ENCODE results near the gene OR6C6. TPM values are rescaled to one million over a fixed set of nuclear protein-coding genes. Genes with fewer than 3 reads are reported as not detected.

Gene OR6C6
- total RNA-seq, 1 donor from 2014 or later: not detected

- no peak for TF ChIP-seq CTCF (conservative IDR thresholded peaks at IDR 0.05)
- no peak overlapping the region for H3K27ac Mint-ChIP-seq
- H3K36me3 Mint-ChIP-seq: no peaks in the 10 kb centered on the region
- H3K9me3 Mint-ChIP-seq: no peaks in the 10 kb centered on the region
- peaks cover 3% of the 10 kb centered on the region for H3K27me3 Mint-ChIP-seq
- no peak for DNase-seq (ENCODE audit: extremely low spot score, unreplicated experiment)
- no peak overlapping the region for H3K4me3 Mint-ChIP-seq
- H3K4me1 Mint-ChIP-seq (ENCODE audit: unreplicated experiment): no peaks in the 10 kb centered on the region
Observed at GRCh38 chr12:55246159-55246558, 50.2 kb downstream of the OR6C6 start.

- no peak for TF ChIP-seq CTCF (conservative IDR thresholded peaks at IDR 0.05)
- DNase-seq (ENCODE audit: extremely low spot score, unreplicated experiment): no peak
- Mint-ChIP-seq H3K4me1 (ENCODE audit: unreplicated experiment) (no peaks in the 10 kb centered on the region), H3K36me3 (no peaks in the 10 kb centered on the region), H3K27ac (no peak within 1 kb of the TSS), H3K9me3 (no peaks in the 10 kb centered on the region), H3K4me3 (no peak within 1 kb of the TSS), H3K27me3 (peaks cover 3% of the 10 kb centered on the region)
Observed at GRCh38 chr12:55244309-55244708, 52.1 kb downstream of the OR6C6 start, which contains the start of gene OR6C74. OR6C74 (plus strand) TSS chr12:55244609; CDS start chr12:55247288, 2,679 bp downstream.

Other genes starting within 250 kb of the OR6C6 start
- gene OR9K2, start 170.2 kb downstream of the OR6C6 start, total RNA-seq (ENCODE audit: low replicate concordance): not detected in 2 replicates
- not detected in 2 replicates for gene OR10A7, start 75.5 kb downstream of the OR6C6 start, total RNA-seq (ENCODE audit: low replicate concordance)
- not detected in 2 replicates for gene OR6C74, start 52.0 kb downstream of the OR6C6 start, total RNA-seq (ENCODE audit: low replicate concordance)
- not detected in 2 replicates for gene OR6C1, start 17.8 kb upstream of the OR6C6 start, total RNA-seq (ENCODE audit: low replicate concordance)
- not detected in 2 replicates for gene OR6C3, start 34.2 kb upstream of the OR6C6 start, total RNA-seq (ENCODE audit: low replicate concordance)
- not detected in 2 replicates for gene OR6C75, start 66.4 kb upstream of the OR6C6 start, total RNA-seq (ENCODE audit: low replicate concordance)
- gene OR6C65, start 104.0 kb upstream of the OR6C6 start, total RNA-seq (ENCODE audit: low replicate concordance): not detected in 2 replicates
- not detected in 2 replicates for gene OR6C76, start 129.7 kb upstream of the OR6C6 start, total RNA-seq (ENCODE audit: low replicate concordance)
- not detected in 2 replicates for gene OR6C2, start 147.5 kb upstream of the OR6C6 start, total RNA-seq (ENCODE audit: low replicate concordance)
- not detected in 2 replicates for gene OR6C70, start 173.6 kb upstream of the OR6C6 start, total RNA-seq (ENCODE audit: low replicate concordance)
- gene OR6C68, start 195.8 kb upstream of the OR6C6 start, total RNA-seq (ENCODE audit: low replicate concordance): not detected in 2 replicates